HuH-7.5 (cell line): ENCODE data around the gene RPS19.

Experiments used
- DNase-seq: peaks from one replicate; pipeline ENCODE4 v3.0.0; 2011; ENCODE audit warnings: low spot score

Gene RPS19

DNA sequence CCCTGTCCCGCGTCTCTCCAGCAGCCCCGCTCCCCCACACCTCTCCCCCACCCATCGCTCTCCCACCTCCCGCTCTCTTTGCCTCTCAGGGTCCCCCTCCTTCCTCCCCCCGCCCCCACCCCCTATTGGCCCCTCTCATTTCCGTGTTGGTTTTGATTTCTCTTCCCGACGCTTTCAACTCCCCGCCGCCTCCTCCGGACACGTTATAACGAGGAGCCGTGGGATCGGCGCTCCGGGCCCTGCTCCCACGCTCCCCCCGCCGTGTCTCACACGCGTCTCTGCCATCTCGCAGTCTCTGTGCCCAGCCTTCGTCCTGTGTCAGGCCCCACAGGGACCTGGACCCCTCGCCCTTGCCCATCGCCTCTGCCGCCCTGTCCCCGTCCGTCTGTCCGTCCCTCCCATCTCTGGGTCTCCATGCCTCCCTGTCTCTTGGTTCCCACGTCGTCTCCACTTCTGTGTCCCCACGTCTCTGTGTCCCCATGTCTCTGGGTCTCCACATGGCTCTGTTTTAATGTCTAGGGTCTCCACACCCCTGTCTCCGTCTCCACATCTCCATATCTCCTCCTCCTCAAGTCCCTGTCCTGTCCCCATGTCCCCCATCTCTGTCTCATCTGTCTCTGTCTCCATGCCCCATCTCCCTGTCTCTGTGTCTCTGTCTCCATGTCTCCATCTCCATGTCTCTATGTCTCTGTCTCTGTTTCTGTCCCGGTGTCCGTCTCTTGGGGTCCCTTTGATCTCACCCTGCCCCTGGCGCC lies 55.1 kb downstream of the RPS19 start:
- no peak for DNase-seq

DNA sequence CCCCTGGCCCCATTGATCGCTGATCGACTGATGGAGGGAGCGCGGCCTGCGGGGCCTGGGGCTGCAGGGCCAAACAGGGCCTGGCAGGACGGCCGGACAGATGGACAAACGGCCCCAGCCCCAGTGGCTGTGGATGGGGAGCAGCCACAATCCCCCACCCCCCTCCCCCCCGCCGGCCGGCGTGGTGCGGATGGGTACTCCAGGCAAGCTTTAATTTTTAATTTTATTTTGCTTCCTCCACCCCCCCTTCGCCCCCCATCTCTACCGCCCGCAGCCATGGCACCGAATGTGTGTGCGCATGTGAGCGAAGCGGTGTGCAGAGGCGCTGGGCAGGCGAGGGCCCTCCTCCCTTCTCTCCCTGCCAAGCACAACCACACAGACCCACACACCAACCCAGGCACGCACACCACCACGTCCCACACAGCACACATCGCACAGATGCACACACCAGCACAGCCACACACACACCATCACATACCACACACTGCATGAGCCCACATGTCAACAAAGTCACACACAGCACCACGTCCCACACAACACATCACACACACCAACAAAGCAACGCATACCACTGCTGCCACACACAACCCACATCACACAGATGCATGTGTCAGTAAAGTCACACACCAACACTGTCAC lies 55.8 kb downstream of the RPS19 start:
- DNase-seq = no peak

DNA sequence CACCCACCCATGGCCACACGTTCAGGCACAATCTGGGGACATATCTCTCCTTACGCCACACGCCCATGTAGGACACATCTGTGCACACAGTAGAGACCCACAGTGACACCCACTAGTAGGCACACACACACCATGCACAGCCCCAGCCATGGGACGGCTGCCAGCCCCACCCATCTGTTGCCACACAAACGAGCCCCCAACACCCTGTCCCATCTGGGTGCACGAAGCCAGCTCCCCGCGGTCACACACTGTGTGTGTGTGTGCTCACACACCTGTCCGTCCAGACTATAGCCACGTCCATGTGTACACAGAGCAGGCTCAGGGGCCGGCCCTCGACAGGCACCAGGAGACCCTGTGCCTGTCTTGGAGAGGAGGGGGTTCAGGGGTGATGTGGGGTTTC lies 57.6 kb downstream of the RPS19 start:
- DNase-seq = no peak

DNA sequence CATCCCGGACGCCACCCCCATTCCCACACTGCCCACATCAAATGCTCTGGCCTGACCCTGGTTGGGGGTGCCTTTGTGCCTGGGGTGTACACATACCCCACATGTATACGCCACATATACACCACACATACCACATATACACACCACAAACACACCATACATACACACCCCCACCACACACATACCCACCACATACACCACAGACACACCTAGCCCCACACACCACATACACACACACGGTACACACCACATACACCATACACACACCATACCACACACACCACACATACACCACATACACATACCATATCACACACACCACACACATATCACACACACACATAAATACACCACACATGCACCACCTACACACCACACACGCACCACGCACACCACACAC lies 58.0 kb downstream of the RPS19 start:
- DNase-seq = no peak

DNA sequence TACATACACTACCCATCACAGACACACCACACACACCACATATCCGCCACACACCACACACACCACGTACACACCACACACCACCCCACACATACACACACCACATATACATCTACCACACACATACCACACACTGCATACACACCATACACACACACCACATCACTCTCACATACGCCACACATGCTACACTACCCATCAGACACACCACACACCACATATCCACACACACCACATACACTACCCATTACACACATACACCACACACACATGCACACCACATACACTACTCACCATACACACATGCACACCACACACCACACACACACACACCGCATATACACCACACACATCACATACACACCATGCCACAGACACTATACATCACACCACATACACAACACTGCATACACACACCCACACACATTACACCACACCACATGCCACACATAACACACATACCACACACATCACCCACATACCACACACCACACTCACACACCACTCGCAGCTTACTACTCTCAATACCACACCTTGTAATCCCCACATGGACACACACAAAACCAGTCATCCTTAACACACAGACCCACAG lies 58.7 kb downstream of the RPS19 start:
- DNase-seq = no peak

DNA sequence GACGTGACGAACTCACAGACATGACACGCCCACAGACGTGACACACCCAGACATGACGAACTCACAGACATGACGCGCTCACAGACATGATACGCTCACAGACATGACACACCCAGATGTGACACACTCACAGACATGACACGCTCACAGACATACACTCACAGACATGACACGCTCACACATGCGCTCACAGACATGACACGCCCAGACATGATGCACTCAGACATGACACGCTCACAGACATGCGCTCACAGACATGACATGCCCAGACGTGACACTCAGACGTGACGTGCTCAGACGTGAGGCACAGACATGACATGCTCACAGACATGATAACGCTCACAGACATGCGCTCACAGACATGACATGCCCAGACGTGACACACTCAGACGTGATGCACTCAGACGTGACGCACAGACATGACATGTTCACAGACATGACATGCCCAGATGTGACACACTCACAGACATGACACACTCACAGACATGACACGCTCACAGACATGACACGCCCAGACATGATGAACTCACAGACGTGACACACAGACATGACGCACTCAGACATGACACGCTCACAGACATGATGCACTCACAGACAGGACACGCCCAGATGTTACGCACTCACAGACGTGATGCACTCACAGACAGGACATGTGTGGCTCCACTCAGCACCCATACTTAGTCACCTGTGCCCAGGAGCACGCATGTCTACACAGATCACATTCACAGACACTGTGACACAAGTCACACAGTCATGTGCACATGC lies 60.1 kb downstream of the RPS19 start:
- no peak for DNase-seq

DNA sequence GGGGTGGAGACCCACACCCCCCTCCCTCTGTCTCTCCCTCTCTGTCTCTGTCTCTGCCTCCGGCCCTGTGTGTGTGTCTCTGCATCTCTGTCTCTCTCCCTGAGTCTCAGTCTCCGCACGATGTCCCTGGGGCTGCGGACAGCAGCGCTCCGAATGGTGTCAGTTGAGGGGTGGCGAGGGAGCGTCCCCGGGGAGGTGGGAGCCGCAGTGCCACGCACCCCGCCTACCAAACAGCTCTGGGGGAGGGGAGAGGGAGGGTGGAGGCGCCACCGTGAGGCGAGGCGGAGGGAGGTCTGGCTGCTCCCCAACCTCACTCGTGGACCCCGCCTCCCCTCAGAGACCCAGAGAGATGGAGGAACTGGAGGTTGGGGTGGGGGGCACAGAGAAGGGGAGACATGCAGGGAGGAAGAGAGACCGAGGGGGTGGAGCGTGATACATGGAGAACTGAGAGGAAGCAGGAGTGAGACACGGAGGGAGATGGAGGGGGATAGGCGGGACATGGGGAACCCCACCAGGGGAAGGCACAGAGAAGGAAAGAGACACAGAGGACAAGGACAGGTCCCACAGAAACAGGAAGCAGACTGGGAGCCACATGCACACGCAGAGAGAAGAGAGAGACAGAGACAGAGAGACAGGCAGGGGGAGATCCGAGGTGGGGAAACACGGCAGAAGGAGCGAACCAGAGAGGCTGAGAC lies 61.0 kb downstream of the RPS19 start:
- DNase-seq = no peak

DNA sequence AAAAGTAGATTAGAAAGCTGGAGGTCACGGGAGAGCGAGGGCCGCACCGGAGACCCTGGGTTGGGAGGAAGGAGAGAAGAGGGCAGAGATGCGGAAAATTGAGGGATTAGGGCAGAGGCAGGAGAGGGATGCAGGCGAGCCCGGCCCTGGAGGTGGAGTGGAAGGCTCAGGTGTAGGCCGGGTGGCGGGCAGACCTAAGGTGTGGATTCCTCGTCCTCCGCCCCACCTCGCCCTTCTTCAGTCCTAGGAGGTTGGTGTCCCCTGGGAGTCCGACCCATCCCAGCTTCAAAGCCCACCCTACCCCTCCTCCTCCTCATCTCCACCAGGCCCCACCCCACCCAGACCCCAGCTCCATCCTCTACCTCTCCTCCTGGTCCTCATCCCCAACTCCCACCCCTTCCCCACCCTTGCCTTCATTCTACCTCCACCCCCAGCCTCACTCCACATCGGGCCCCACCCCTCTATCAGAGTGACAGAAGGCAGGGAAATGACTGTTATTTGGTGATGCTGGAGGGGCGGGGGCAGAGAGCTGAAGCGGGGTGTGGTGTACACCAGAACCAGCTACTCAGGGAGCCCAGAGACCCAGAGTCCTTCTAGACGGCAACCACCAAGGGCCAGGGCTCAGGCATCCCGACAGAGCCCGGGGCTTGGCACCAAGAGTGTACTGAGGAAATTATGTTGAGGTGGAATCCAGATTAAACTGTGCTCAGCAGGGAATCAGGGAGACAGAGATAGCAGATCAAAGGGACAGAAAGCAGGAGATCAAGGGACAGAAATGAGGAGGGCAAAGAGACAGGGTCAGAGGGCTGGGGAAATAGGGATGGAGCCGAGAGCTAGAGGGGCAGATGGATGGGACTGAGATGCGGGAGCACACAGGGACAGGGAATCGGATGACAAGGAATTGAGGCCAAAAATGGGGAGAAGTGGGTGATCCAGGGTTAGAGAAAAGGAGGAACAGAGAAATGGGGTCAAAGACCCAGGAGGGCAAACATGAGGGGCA lies 61.8 kb downstream of the RPS19 start:
- DNase-seq = no peak
